HEK293 (cell line): ENCODE results near the gene ITSN2.

ENCODE experiments used
- CTCF ChIA-PET: fragments of 350-600 bp; formaldehyde crosslinking; extraction: SDS; loops from one replicate; lab custom pipeline; 2021; ENCODE audit warnings: antibody characterized with exemption; lab: Yijun Ruan, JAX
- POLR2A ChIA-PET: fragments of 300-600 bp; formaldehyde crosslinking; extraction: SDS; loops from one replicate; lab custom pipeline; 2020; ENCODE audit warnings: antibody characterized with exemption, inconsistent platforms; lab: Yijun Ruan, JAX
- H3K27ac ChIP-seq: fragments of 200-500 bp; sonication (Bioruptor generic); 2 replicates; pipeline ENCODE4 v1.5.1; 2014; ENCODE audit warnings: low read depth, low read length, control low read depth, inconsistent platforms; ENCODE audit errors: extremely low read depth
- H3K36me3 ChIP-seq, 2 experiments: fragments of 200-500 bp in 1 of 2; sonication (Bioruptor generic) in 1 of 2; 1 replicate in 1 of 2; 2 replicates in 1 of 2; pipeline ENCODE4 v1.5.1; 2014 to 2017; ENCODE audit warnings: inconsistent platforms in 2 of 2, low read length in 2 of 2; ENCODE audit not compliant: control insufficient read depth in 2 of 2, insufficient read depth in 1 of 2
- H3K4me1 ChIP-seq: fragments of 200-500 bp; sonication (Bioruptor generic); 2 replicates; pipeline ENCODE4 v1.5.1; 2014; ENCODE audit warnings: mild to moderate bottlenecking, low read length, inconsistent platforms; ENCODE audit not compliant: control insufficient read depth, insufficient read depth
- H3K4me3 ChIP-seq: 2 replicates; pipeline ENCODE4 v1.5.1; 2011; ENCODE audit warnings: low read depth, mild to moderate bottlenecking, control low read depth, low read length, moderate library complexity
- H3K9me3 ChIP-seq: fragments of 200-500 bp; sonication (Bioruptor generic); 2 replicates; pipeline ENCODE4 v1.5.1; 2014; ENCODE audit warnings: low read depth, low read length, inconsistent platforms; ENCODE audit not compliant: control insufficient read depth, insufficient read depth
- BCL6B ChIP-seq: fragments of 450-650 bp; formaldehyde crosslinking; IDR thresholded peaks from 2 replicates; pipeline ENCODE4 v1.5.1; 2017; ENCODE audit warnings: missing biosample characterization, missing genetic modification characterization
- IKZF3 ChIP-seq: fragments of 450-650 bp; IDR thresholded peaks from 2 replicates; pipeline ENCODE4 v1.5.0; 2018; ENCODE audit warnings: missing biosample characterization, mild to moderate bottlenecking, missing genetic modification characterization, moderate library complexity
- YY1 ChIP-seq: fragments of 450-650 bp; formaldehyde crosslinking; IDR thresholded peaks from 2 replicates; pipeline ENCODE4 v1.5.1; 2018; ENCODE audit warnings: missing biosample characterization, missing genetic modification characterization
- ZBTB10 ChIP-seq: fragments of 450-650 bp; formaldehyde crosslinking; IDR thresholded peaks from 2 replicates; pipeline ENCODE4 v1.5.1; 2016; ENCODE audit warnings: missing biosample characterization, missing genetic modification characterization
- ZBTB49 ChIP-seq: fragments of 450-650 bp; formaldehyde crosslinking; IDR thresholded peaks from 2 replicates; pipeline ENCODE4 v1.5.1; 2016; ENCODE audit warnings: missing biosample characterization, missing genetic modification characterization, low read depth
- ZFP3 ChIP-seq: fragments of 450-650 bp; formaldehyde crosslinking; IDR thresholded peaks from 2 replicates; pipeline ENCODE4 v1.5.1; 2016; ENCODE audit warnings: low read depth, missing biosample characterization, missing genetic modification characterization
- ZNF10 ChIP-seq: fragments of 450-650 bp; formaldehyde crosslinking; IDR thresholded peaks from 2 replicates; pipeline ENCODE4 v1.5.1; 2017; ENCODE audit warnings: missing biosample characterization, missing genetic modification characterization
- ZNF132 ChIP-seq: fragments of 450-650 bp; formaldehyde crosslinking; IDR thresholded peaks from 2 replicates; pipeline ENCODE4 v1.5.1; 2017; ENCODE audit warnings: missing biosample characterization, missing genetic modification characterization, borderline replicate concordance
- ZNF239 ChIP-seq: fragments of 450-650 bp; formaldehyde crosslinking; IDR thresholded peaks from 2 replicates; pipeline ENCODE4 v1.5.1; 2016; ENCODE audit warnings: missing biosample characterization, missing genetic modification characterization
- ZNF398 ChIP-seq: fragments of 450-650 bp; formaldehyde crosslinking; IDR thresholded peaks from 2 replicates; pipeline ENCODE4 v1.5.1; 2017; ENCODE audit warnings: missing biosample characterization, missing genetic modification characterization
- ZNF513 ChIP-seq: fragments of 450-650 bp; IDR thresholded peaks from 2 replicates; pipeline ENCODE4 v1.5.1; 2018; ENCODE audit warnings: missing biosample characterization, missing genetic modification characterization
- ZNF514 ChIP-seq: fragments of 450-650 bp; formaldehyde crosslinking; IDR thresholded peaks from 2 replicates; pipeline ENCODE4 v1.5.1; 2016; ENCODE audit warnings: missing biosample characterization, missing genetic modification characterization
- ZNF518A ChIP-seq: fragments of 450-650 bp; formaldehyde crosslinking; conservative IDR thresholded peaks from 2 replicates; pipeline ENCODE4 v1.5.1; 2016; ENCODE audit warnings: low read depth, missing biosample characterization, missing genetic modification characterization
- ZNF544 ChIP-seq: fragments of 450-650 bp; formaldehyde crosslinking; IDR thresholded peaks from 2 replicates; pipeline ENCODE4 v1.5.0; 2017; ENCODE audit warnings: missing biosample characterization, missing genetic modification characterization
- ZNF585B ChIP-seq: fragments of 450-650 bp; formaldehyde crosslinking; IDR thresholded peaks from 2 replicates; pipeline ENCODE4 v1.5.1; 2016; ENCODE audit warnings: missing biosample characterization, missing genetic modification characterization
- ZNF639 ChIP-seq: fragments of 450-650 bp; formaldehyde crosslinking; IDR thresholded peaks from 2 replicates; pipeline ENCODE4 v1.5.1; 2016; ENCODE audit warnings: missing biosample characterization, missing genetic modification characterization
- ZNF670 ChIP-seq: fragments of 450-650 bp; formaldehyde crosslinking; IDR thresholded peaks from 2 replicates; pipeline ENCODE4 v1.5.1; 2016; ENCODE audit warnings: missing biosample characterization, missing genetic modification characterization, low read depth

ITSN2 gene

GRCh38 chr2:24274809-24275208, 85.5 kb downstream of the ITSN2 start:
- Histone ChIP-seq H3K9me3 (no peaks in the 10 kb centered on the region), H3K27ac (no peak overlapping the region), H3K36me3 (peaks cover 23 to 42% of the 10 kb centered on the region in 2 experiments), H3K4me1 (no peaks in the 10 kb centered on the region), H3K4me3 (no peak overlapping the region)
- CTCF ChIA-PET: no interaction called here
- TF ChIP-seq ZFP3 (tag by site-specific recombination) (no peak), ZNF239 (tag by site-specific recombination) (no peak), IKZF3 (no peak), ZNF585B (tag by site-specific recombination) (no peak), ZBTB49 (tag by site-specific recombination) (no peak), ZNF514 (tag by site-specific recombination) (no peak), ZNF10 (tag by site-specific recombination) (no peak)
- POLR2A ChIA-PET: no interaction called here

GRCh38 chr2:24273598-24273997, 86.7 kb downstream of the ITSN2 start:
- CTCF ChIA-PET: no interaction called here
- no peaks in the 10 kb centered on the region for H3K4me1 ChIP-seq
- peaks cover 24 to 52% of the 10 kb centered on the region in 2 experiments for H3K36me3 ChIP-seq
- H3K27ac ChIP-seq: no peak overlapping the region
- no peaks in the 10 kb centered on the region for H3K9me3 ChIP-seq
- H3K4me3 ChIP-seq: no peak overlapping the region
- POLR2A ChIA-PET: no interaction called here
- no peak for TF ChIP-seq ZNF132
- no peak for TF ChIP-seq ZNF518A
- TF ChIP-seq ZNF670 (tag by site-specific recombination): no peak
- no peak for TF ChIP-seq ZNF398 (tag by site-specific recombination)
- TF ChIP-seq BCL6B (tag by site-specific recombination): no peak
- TF ChIP-seq ZNF639 (tag by site-specific recombination): no peak
- TF ChIP-seq ZNF544 (tag by site-specific recombination): no peak
- TF ChIP-seq ZNF513: no peak
- no peak for TF ChIP-seq YY1 (tag by site-specific recombination)
- TF ChIP-seq ZBTB10 (tag by site-specific recombination): no peak
